H1 (cell line): ENCODE results near the gene HDAC2. TPM values are rescaled to one million over a fixed set of nuclear protein-coding genes. Genes with fewer than 3 reads are reported as not detected.

Experiments
- CTCF ChIA-PET: fragments of 300-600 bp; sonication (Branson Sonifier 250); formaldehyde crosslinking; loops from one replicate; lab custom pipeline; 2021; ENCODE audit not compliant: partially characterized antibody; lab: Charles Lee
- POLR2A ChIA-PET: fragments of 300-600 bp; sonication (Branson Sonifier 250); formaldehyde crosslinking; loops from one replicate; lab custom pipeline; 2021; ENCODE audit warnings: inconsistent platforms; ENCODE audit not compliant: partially characterized antibody; lab: Charles Lee
- DNase-seq, 2 experiments: peaks; one replicate each; pipeline versions ENCODE4 v3.0.0 to v3.0.0-alpha.2; 2010 to 2022; ENCODE audit warnings: low spot score in 2 of 2, low read depth in 1 of 2, mixed read lengths in 1 of 2
- FAIRE-seq: peaks from 2 replicates; lab custom pipeline; 2011; peaks lifted over from hg19 to GRCh38; lab: Jason Lieb, UNC
- H2AFZ ChIP-seq: 2 replicates; pipeline ENCODE4 v1.8.1; 2012; ENCODE audit warnings: low read length, inconsistent platforms
- H2AK5ac ChIP-seq: 2 replicates; pipeline ENCODE4 v1.6.1; 2013; ENCODE audit warnings: low read depth, low read length
- H2BK120ac ChIP-seq: replicated peaks from 2 replicates; pipeline ENCODE3; 2013; ENCODE audit warnings: low read depth, low read length, inconsistent platforms
- H2BK12ac ChIP-seq: 2 replicates; pipeline ENCODE4 v1.6.1; 2013; ENCODE audit warnings: low read depth, low read length
- H2BK15ac ChIP-seq: 2 replicates; pipeline ENCODE4 v1.6.1; 2013; ENCODE audit warnings: low read length
- H2BK20ac ChIP-seq: 2 replicates; pipeline ENCODE4 v1.6.1; 2013; ENCODE audit warnings: low read length
- H2BK5ac ChIP-seq: 2 replicates; pipeline ENCODE4 v1.6.1; 2013; ENCODE audit warnings: low read depth, low read length
- H3K14ac ChIP-seq: 2 replicates; pipeline ENCODE4 v1.6.1; 2013; ENCODE audit warnings: inconsistent platforms; ENCODE audit not compliant: insufficient read length
- H3K18ac ChIP-seq: 2 replicates; pipeline ENCODE4 v1.6.1; 2013; ENCODE audit warnings: low read length; ENCODE audit errors: extremely low read depth
- H3K23ac ChIP-seq: 2 replicates; pipeline ENCODE4 v1.6.1; 2013; ENCODE audit warnings: inconsistent platforms; ENCODE audit not compliant: insufficient read length
- H3K23me2 ChIP-seq: 2 replicates; pipeline ENCODE4 v1.6.1; 2013; ENCODE audit warnings: low read depth, low read length
- H3K27ac ChIP-seq: 2 replicates; pipeline ENCODE4 v1.6.1; 2011; ENCODE audit warnings: low read depth, low read length, inconsistent platforms
- H3K27me3 ChIP-seq, 4 experiments: replicated peaks in 1 of 4; 1 replicate in 1 of 4; 2 replicates in 3 of 4; pipeline versions ENCODE4 v1.6.1 to v1.8.1; 2011 to 2013; ENCODE audit warnings: low read length in 3 of 4, mild to moderate bottlenecking in 3 of 4, inconsistent platforms in 2 of 4, mixed read lengths in 2 of 4, moderate library complexity in 1 of 4; ENCODE audit not compliant: control insufficient read depth in 3 of 4, insufficient read depth in 3 of 4; ENCODE audit errors: extremely low read depth in 1 of 4
- H3K36me3 ChIP-seq, 4 experiments: 2 replicates each; pipeline versions ENCODE4 v1.6.1 to v1.8.1; 2011 to 2013; ENCODE audit warnings: mild to moderate bottlenecking in 4 of 4, low read length in 3 of 4, moderate library complexity in 2 of 4, control low read depth in 1 of 4, inconsistent platforms in 1 of 4; ENCODE audit not compliant: insufficient read depth in 4 of 4, control insufficient read depth in 2 of 4
- H3K4ac ChIP-seq: replicated peaks from 2 replicates; pipeline ENCODE3; 2013; ENCODE audit warnings: low read length, low read depth, mixed read lengths, inconsistent platforms; ENCODE audit not compliant: insufficient read length
- H3K4me1 ChIP-seq, 4 experiments: replicated peaks in 1 of 4; 1 replicate in 1 of 4; 2 replicates in 3 of 4; pipeline versions ENCODE4 v1.6.1 to v1.8.1; 2011 to 2013; ENCODE audit warnings: low read length in 3 of 4, inconsistent platforms in 2 of 4, mixed read lengths in 1 of 4; ENCODE audit not compliant: insufficient read depth in 4 of 4, control insufficient read depth in 3 of 4
- H3K4me2 ChIP-seq, 2 experiments: 2 replicates each; pipeline versions ENCODE4 v1.6.1 to v1.8.1; 2011 to 2013; ENCODE audit warnings: low read depth in 2 of 2, low read length in 2 of 2, control low read depth in 1 of 2, inconsistent platforms in 1 of 2, mild to moderate bottlenecking in 1 of 2; ENCODE audit not compliant: insufficient read depth in 1 of 2
- H3K4me3 ChIP-seq, 4 experiments: fragments of 200-600, 300-600 bp in 1 of 4; sonication (generic), shearing (Covaris generic), sonication (Bioruptor Twin) in 1 of 4; 2 replicates each; pipeline versions ENCODE4 v1.5.1 to v1.8.1; 2011 to 2016; ENCODE audit warnings: low read length in 4 of 4, low read depth in 3 of 4, control low read depth in 2 of 4, inconsistent platforms in 2 of 4, mild to moderate bottlenecking in 2 of 4, mixed read lengths in 1 of 4, moderate library complexity in 1 of 4; ENCODE audit not compliant: insufficient read depth in 2 of 4; ENCODE audit errors: extremely low read depth in 1 of 4
- H3K56ac ChIP-seq: replicated peaks from 2 replicates; pipeline ENCODE3; 2013; ENCODE audit warnings: low read depth, mild to moderate bottlenecking, mixed read lengths, low read length, inconsistent platforms; ENCODE audit not compliant: insufficient read length
- H3K79me1 ChIP-seq: 2 replicates; pipeline ENCODE4 v1.6.1; 2013; ENCODE audit warnings: low read depth, low read length, control low read depth
- H3K79me2 ChIP-seq, 2 experiments: 2 replicates each; pipeline versions ENCODE4 v1.6.1 to v1.8.1; 2012 to 2013; ENCODE audit warnings: low read length in 2 of 2, mild to moderate bottlenecking in 2 of 2, inconsistent platforms in 1 of 2; ENCODE audit not compliant: insufficient read depth in 2 of 2, control insufficient read depth in 1 of 2
- H3K9ac ChIP-seq, 4 experiments: replicated peaks in 1 of 4; 1 replicate in 1 of 4; 2 replicates in 3 of 4; pipeline versions ENCODE4 v1.6.1 to v1.8.1; 2011 to 2013; ENCODE audit warnings: low read depth in 3 of 4, low read length in 3 of 4, control low read depth in 2 of 4, mild to moderate bottlenecking in 2 of 4, moderate library complexity in 2 of 4, inconsistent platforms in 1 of 4; ENCODE audit errors: extremely low read depth in 1 of 4
- H3K9me3 ChIP-seq, 2 experiments: 2 replicates each; pipeline versions ENCODE4 v1.6.1 to v1.8.1; 2012 to 2013; ENCODE audit warnings: mild to moderate bottlenecking in 2 of 2, moderate library complexity in 2 of 2, control low read depth in 1 of 2, inconsistent platforms in 1 of 2, low read depth in 1 of 2, low read length in 1 of 2, mixed read lengths in 1 of 2; ENCODE audit not compliant: insufficient read depth in 2 of 2
- H4K20me1 ChIP-seq, 2 experiments: replicated peaks in 1 of 2; 2 replicates each; pipeline versions ENCODE3 to v1.8.1; 2011 to 2013; ENCODE audit warnings: inconsistent platforms in 2 of 2, low read length in 2 of 2, mild to moderate bottlenecking in 1 of 2; ENCODE audit not compliant: insufficient read depth in 2 of 2, control insufficient read depth in 1 of 2
- H4K5ac ChIP-seq: 2 replicates; pipeline ENCODE4 v1.6.1; 2013; ENCODE audit warnings: low read length, low read depth, mixed read lengths, inconsistent platforms; ENCODE audit not compliant: insufficient read length
- H4K8ac ChIP-seq: 2 replicates; pipeline ENCODE4 v1.8.0; 2013; ENCODE audit warnings: mild to moderate bottlenecking, moderate library complexity, low read length, inconsistent platforms; ENCODE audit not compliant: insufficient read depth; ENCODE audit errors: extremely low read depth
- H4K91ac ChIP-seq: replicated peaks from 2 replicates; pipeline ENCODE3; 2013; ENCODE audit warnings: low read length, mixed read lengths, inconsistent platforms; ENCODE audit not compliant: insufficient read length
- CBX8 ChIP-seq: fragments of 300-800, 300-1000 bp; sonication (generic); IDR thresholded peaks from 2 replicates; pipeline ENCODE4 v1.7.1; 2016; ENCODE audit warnings: low read depth, low read length, borderline replicate concordance
- RBBP5 ChIP-seq: IDR thresholded peaks from 2 replicates; pipeline ENCODE4 v1.7.1; 2012; ENCODE audit warnings: low read depth, mild to moderate bottlenecking, inconsistent platforms, low read length, moderate library complexity, borderline replicate concordance
- SP1 ChIP-seq: IDR thresholded peaks from 2 replicates; pipeline ENCODE4 v1.6.1; 2011; ENCODE audit warnings: low read depth, low read length
- polyA plus RNA-seq, 7 experiments: library from polyadenylated mRNA; depleted of rRNA in 3 of 7; stranded (reverse) in 5 of 7; unstranded in 2 of 7; fragments of >200 nt in 5 of 7; fragments of 200-250 nt in 2 of 7; gene quantifications; 1 replicate in 5 of 7; 2 replicates in 1 of 7; 4 replicates in 1 of 7; pipeline versions ENCODE4 v1.2.1 to v1.2.3, GENCODE V29; 2011 to 2013; ENCODE audit warnings: missing spikeins in 2 of 7, mixed read lengths in 2 of 7
- total RNA-seq: library from RNA; stranded (reverse); fragmentation: NEBNext Ultra II Directional; extraction: Animal tissue kit (Norgen Biotek cat#: 25700); gene quantifications from 2 replicates; pipeline ENCODE4 v1.2.1, GENCODE V29; 2021

HDAC2 gene
- total and polyA plus RNA-seq, 2 of the 8 experiments (the other 6 are each of a cell fraction or from before 2014, with no cell fraction given), result 323 to 374 TPM

DNA sequence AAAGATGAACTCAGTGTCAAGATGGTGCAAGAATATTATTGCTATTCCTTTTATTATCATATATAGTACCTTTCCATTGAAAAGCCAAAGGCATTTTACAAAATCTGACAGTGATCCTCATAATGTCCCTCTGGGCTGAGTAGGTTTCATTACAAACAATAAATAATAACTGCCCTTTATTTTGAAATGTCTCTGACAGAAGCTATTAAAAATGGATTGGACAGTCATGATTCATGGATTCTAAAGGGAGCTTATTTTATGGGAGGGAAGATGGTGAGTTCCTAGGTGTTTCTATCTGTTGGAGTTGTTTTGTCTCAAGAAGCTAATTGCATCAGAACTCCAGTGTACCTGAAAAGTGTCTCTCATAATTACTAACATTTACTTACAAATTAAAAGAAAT lies 30.4 kb upstream of the HDAC2 start:
- Histone ChIP-seq H3K36me3 (no peaks in the 10 kb centered on the region), H3K23ac (no peak overlapping the region), H3K23me2 (no peaks in the 10 kb centered on the region; the same call in 1 of the 2 replicates), H3K9me3 (no peaks in the 10 kb centered on the region; a peak in 1 of 4 replicates), H2AFZ (no peak overlapping the region), H2BK20ac (no peak overlapping the region), H3K56ac (no peak overlapping the region), H2BK5ac (no peak overlapping the region), H3K4ac (no peak overlapping the region), H4K8ac (no peak overlapping the region), H3K27ac (no peak overlapping the region), H2AK5ac (no peak overlapping the region), H3K9ac (no peak overlapping the region), H3K79me1 (no peaks in the 10 kb centered on the region), H4K91ac (no peak overlapping the region), H4K5ac (no peak overlapping the region), H3K79me2 (no peaks in the 10 kb centered on the region), H3K14ac (no peak overlapping the region), H4K20me1 (no peaks in the 10 kb centered on the region), H2BK15ac (no peak overlapping the region), H3K4me3 (no peak overlapping the region), H3K4me2 (no peak overlapping the region), H3K18ac (no peak overlapping the region), H2BK120ac (no peak overlapping the region), H3K4me1 (peaks cover 0 to 3% (median 0%) of the 10 kb centered on the region in 4 experiments; a peak in 1 of 7 replicates), H3K27me3 (no peaks in the 10 kb centered on the region), H2BK12ac (no peak overlapping the region)
- no peak for DNase-seq
- ChIA-PET POLR2A (no interaction called here), CTCF (interaction anchor here (0.5 to 1.5 kb wide), 5 partner anchors 19 to 1881 kb away, joined by 3 to 7 read pairs (median 3); no protein-coding TSS in a partner anchor)
- FAIRE-seq, result no peak
- TF ChIP-seq RBBP5 (no peak), SP1 (no peak), CBX8 (no peak)
